Mononuclear cell (primary cell): Measurements from ENCODE around the gene TBC1D22A. TPM values are rescaled to one million over a fixed set of nuclear protein-coding genes. Genes with fewer than 3 reads are reported as not detected.

Experiments
- H3K27me3 ChIP-seq: 2 replicates; pipeline ENCODE4 v1.6.0; 2011; ENCODE audit warnings: low read length, control low read depth; ENCODE audit not compliant: insufficient read depth
- H3K4me1 ChIP-seq: 2 replicates; pipeline ENCODE4 v1.5.1; 2011; ENCODE audit warnings: mild to moderate bottlenecking, low read length, control low read depth; ENCODE audit not compliant: insufficient read depth
- H3K4me3 ChIP-seq: 2 replicates; pipeline ENCODE4 v1.5.1; 2011; ENCODE audit warnings: mild to moderate bottlenecking, low read length, moderate library complexity
- H3K9me3 ChIP-seq: 2 replicates; pipeline ENCODE4 v1.5.1; 2011; ENCODE audit warnings: low read depth, mild to moderate bottlenecking, control low read depth, low read length
- total RNA-seq: library from RNA; depleted of rRNA; stranded (reverse); fragments of >200 nt; gene quantifications from one replicate; pipeline ENCODE4 v1.2.3, GENCODE V29; 2012

The TBC1D22A gene
- total RNA-seq, 1 donor = 14.1 TPM

GRCh38 chr22:46896166-46896565 is 133.7 kb downstream of the TBC1D22A start:
- no peak overlapping the region for H3K4me3 ChIP-seq
- H3K27me3 ChIP-seq = no peaks in the 10 kb centered on the region
- H3K9me3 ChIP-seq = no peaks in the 10 kb centered on the region
- peaks cover 6% of the 10 kb centered on the region for H3K4me1 ChIP-seq

- Histone ChIP-seq H3K9me3 (no peaks in the 10 kb centered on the region), H3K4me1 (peaks cover 6% of the 10 kb centered on the region), H3K27me3 (no peaks in the 10 kb centered on the region), H3K4me3 (no peak overlapping the region)
Observed at GRCh38 chr22:46896568-46897245, 134.3 kb downstream of the TBC1D22A start.

- peaks cover 6% of the 10 kb centered on the region for H3K4me1 ChIP-seq
- H3K4me3 ChIP-seq = no peak overlapping the region
- no peaks in the 10 kb centered on the region for H3K9me3 ChIP-seq
- H3K27me3 ChIP-seq = no peaks in the 10 kb centered on the region
Observed at GRCh38 chr22:46897246-46897623, 134.8 kb downstream of the TBC1D22A start.

GRCh38 chr22:46900549-46900948 is 138.1 kb downstream of the TBC1D22A start:
- Histone ChIP-seq H3K4me1 (peaks cover 6% of the 10 kb centered on the region), H3K9me3 (no peaks in the 10 kb centered on the region), H3K4me3 (no peak overlapping the region), H3K27me3 (no peaks in the 10 kb centered on the region)

- H3K4me3 ChIP-seq = no peak overlapping the region
- no peaks in the 10 kb centered on the region for H3K27me3 ChIP-seq
- no peaks in the 10 kb centered on the region for H3K4me1 ChIP-seq
- no peaks in the 10 kb centered on the region for H3K9me3 ChIP-seq
Observed at GRCh38 chr22:46902436-46902835, 140.0 kb downstream of the TBC1D22A start.

- no peaks in the 10 kb centered on the region for H3K4me1 ChIP-seq
- no peaks in the 10 kb centered on the region for H3K27me3 ChIP-seq
- H3K4me3 ChIP-seq = no peak overlapping the region
- no peaks in the 10 kb centered on the region for H3K9me3 ChIP-seq
Observed at GRCh38 chr22:46902998-46903916, 140.8 kb downstream of the TBC1D22A start.

GRCh38 chr22:46905415-46905814 is 143.0 kb downstream of the TBC1D22A start:
- Histone ChIP-seq H3K27me3 (no peaks in the 10 kb centered on the region), H3K9me3 (no peaks in the 10 kb centered on the region), H3K4me3 (no peak overlapping the region), H3K4me1 (no peaks in the 10 kb centered on the region)

GRCh38 chr22:46905834-46906233 is 143.4 kb downstream of the TBC1D22A start:
- Histone ChIP-seq H3K27me3 (no peaks in the 10 kb centered on the region), H3K4me3 (no peak overlapping the region), H3K9me3 (no peaks in the 10 kb centered on the region), H3K4me1 (no peaks in the 10 kb centered on the region)

GRCh38 chr22:46906326-46907045 is 144.0 kb downstream of the TBC1D22A start:
- no peaks in the 10 kb centered on the region for H3K9me3 ChIP-seq
- no peak overlapping the region for H3K4me3 ChIP-seq
- H3K27me3 ChIP-seq = no peaks in the 10 kb centered on the region
- H3K4me1 ChIP-seq = no peaks in the 10 kb centered on the region

- Histone ChIP-seq H3K4me3 (no peak overlapping the region), H3K4me1 (no peaks in the 10 kb centered on the region), H3K27me3 (no peaks in the 10 kb centered on the region), H3K9me3 (no peaks in the 10 kb centered on the region)
Observed at GRCh38 chr22:46907241-46908215, 145.1 kb downstream of the TBC1D22A start.

GRCh38 chr22:46908641-46909107 is 146.2 kb downstream of the TBC1D22A start:
- Histone ChIP-seq H3K4me3 (no peak overlapping the region), H3K4me1 (no peaks in the 10 kb centered on the region), H3K27me3 (no peaks in the 10 kb centered on the region), H3K9me3 (no peaks in the 10 kb centered on the region)

GRCh38 chr22:46909237-46910030 is 147.0 kb downstream of the TBC1D22A start:
- Histone ChIP-seq H3K4me1 (no peaks in the 10 kb centered on the region), H3K9me3 (no peaks in the 10 kb centered on the region), H3K4me3 (no peak overlapping the region), H3K27me3 (no peaks in the 10 kb centered on the region)

- Histone ChIP-seq H3K27me3 (no peaks in the 10 kb centered on the region), H3K9me3 (no peaks in the 10 kb centered on the region), H3K4me1 (no peaks in the 10 kb centered on the region), H3K4me3 (no peak overlapping the region)
Observed at GRCh38 chr22:46910624-46911023, 148.2 kb downstream of the TBC1D22A start.
